ENCODE measurements around the gene PRDM2.

GRCh38 chr1:13674377-13674776, 25.6 kb upstream of the PRDM2 start:
- no peak for TF ChIP-seq EZH2phosphoT487 (conservative IDR thresholded peaks at IDR 0.05; ENCODE audit: low read length)
- TF ChIP-seq CTCF (IDR thresholded peaks at IDR 0.05; ENCODE audit: insufficient read depth, low read length, poor library complexity, severe bottlenecking): no peak

All from SU-DHL-6 (cell line).